Karpas-422 (cell line): ENCODE measurements around the gene MSTO1. TPM values are rescaled to one million over a fixed set of nuclear protein-coding genes. Genes with fewer than 3 reads are reported as not detected.
"Not testable (repeated sequence)": the region's sequence is repeated elsewhere in the genome, so short reads cannot be mapped to it uniquely, and the experiment has no call there.

Experiments
- DNase-seq: peaks from one replicate; pipeline ENCODE4 v3.0.0-alpha.2; 2015
- H2AFZ ChIP-seq: fragments of 200-600 bp; sonication (generic); 2 replicates; pipeline ENCODE4 v1.6.1; 2014; ENCODE audit warnings: antibody characterized with exemption, low read length, mixed read lengths
- H3K27ac ChIP-seq: fragments of 200-600 bp; sonication (generic); 2 replicates; pipeline ENCODE4 v1.5.1; 2014; ENCODE audit warnings: mild to moderate bottlenecking, low read length, moderate library complexity
- H3K27me3 ChIP-seq: fragments of 200-600 bp; sonication (generic); 2 replicates; pipeline ENCODE4 v1.6.1; 2014; ENCODE audit warnings: low read length, mixed read lengths
- H3K36me3 ChIP-seq: fragments of 200-600 bp; sonication (generic); 2 replicates; pipeline ENCODE4 v1.6.1; 2014; ENCODE audit warnings: low read length, mixed read lengths; ENCODE audit not compliant: insufficient read depth
- H3K4me1 ChIP-seq: fragments of 200-600 bp; sonication (generic); 2 replicates; pipeline ENCODE4 v1.6.1; 2014; ENCODE audit warnings: mild to moderate bottlenecking, low read length, mixed read lengths
- H3K4me2 ChIP-seq: fragments of 200-600 bp; sonication (generic); 2 replicates; pipeline ENCODE4 v1.6.1; 2014; ENCODE audit warnings: low read length, low read depth, mild to moderate bottlenecking; ENCODE audit not compliant: poor library complexity, severe bottlenecking
- H3K4me3 ChIP-seq: fragments of 200-600 bp; sonication (generic); 2 replicates; pipeline ENCODE4 v1.5.1; 2014; ENCODE audit warnings: mild to moderate bottlenecking, antibody characterized with exemption, low read length, mixed read lengths
- H3K79me2 ChIP-seq: fragments of 200-600 bp; sonication (generic); 2 replicates; pipeline ENCODE4 v1.6.1; 2014; ENCODE audit warnings: mild to moderate bottlenecking, low read length, mixed read lengths
- H3K9ac ChIP-seq: fragments of 200-600 bp; sonication (generic); 2 replicates; pipeline ENCODE4 v1.6.0; 2014; ENCODE audit warnings: low read length
- H3K9me2 ChIP-seq: fragments of 200-600 bp; sonication (generic), shearing (Covaris generic); replicated peaks from 2 replicates; pipeline ENCODE4 v1.6.0; 2014; ENCODE audit warnings: mild to moderate bottlenecking, low read length, moderate library complexity; ENCODE audit not compliant: insufficient read depth
- H3K9me3 ChIP-seq: fragments of 300-700, 200-600 bp; sonication (generic); 2 replicates; pipeline ENCODE4 v1.6.1; 2014; ENCODE audit warnings: low read length, mixed read lengths
- H4K20me1 ChIP-seq: fragments of 200-600 bp; sonication (generic); 2 replicates; pipeline ENCODE4 v1.6.1; 2014; ENCODE audit warnings: mild to moderate bottlenecking, antibody characterized with exemption, low read length, low read depth; ENCODE audit not compliant: insufficient read depth
- total RNA-seq: library from RNA; depleted of rRNA; stranded (reverse); fragments of >200 nt; shearing (Covaris generic); gene quantifications from 2 replicates; pipeline ENCODE4 v1.2.3, GENCODE V29; 2014; ENCODE audit warnings: low replicate concordance

The MSTO1 gene
- total RNA-seq, 1 experiment from 2014 or later: 55.2 TPM

DNA sequence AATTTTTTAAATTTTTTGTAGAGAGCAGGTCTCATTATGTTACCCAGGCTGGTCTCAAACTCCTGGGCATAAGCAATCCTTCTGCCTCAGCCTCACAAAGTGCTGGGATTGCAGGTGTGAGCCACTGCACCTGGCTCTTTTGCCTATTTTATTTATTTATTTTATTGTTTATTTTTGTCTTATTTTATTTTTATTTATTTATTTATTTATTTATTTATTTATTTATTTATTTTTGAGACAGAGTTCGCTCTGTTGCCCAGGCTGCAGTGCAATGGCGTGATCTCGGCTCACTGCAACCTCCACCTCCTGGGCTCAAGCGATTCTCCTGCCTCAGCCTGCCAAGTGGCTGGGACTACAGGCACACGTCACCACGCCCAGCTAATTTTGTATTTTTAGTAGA, 34.4 kb upstream of the MSTO1 start:
- peaks cover 11% of the 10 kb centered on the region for H3K4me1 ChIP-seq
- not testable (repeated sequence) for H3K9ac ChIP-seq, H3K4me3 ChIP-seq, H3K36me3 ChIP-seq, H3K27me3 ChIP-seq, H3K9me2 ChIP-seq, H3K9me3 ChIP-seq, H2AFZ ChIP-seq, H4K20me1 ChIP-seq, DNase-seq
- H3K79me2 ChIP-seq: peaks cover 62% of the 10 kb centered on the region
- H3K4me2 ChIP-seq: peak overlapping the region; percentile 14
- H3K27ac ChIP-seq: peak overlapping the region; percentile 45; the same call in 1 of the 2 replicates

DNA sequence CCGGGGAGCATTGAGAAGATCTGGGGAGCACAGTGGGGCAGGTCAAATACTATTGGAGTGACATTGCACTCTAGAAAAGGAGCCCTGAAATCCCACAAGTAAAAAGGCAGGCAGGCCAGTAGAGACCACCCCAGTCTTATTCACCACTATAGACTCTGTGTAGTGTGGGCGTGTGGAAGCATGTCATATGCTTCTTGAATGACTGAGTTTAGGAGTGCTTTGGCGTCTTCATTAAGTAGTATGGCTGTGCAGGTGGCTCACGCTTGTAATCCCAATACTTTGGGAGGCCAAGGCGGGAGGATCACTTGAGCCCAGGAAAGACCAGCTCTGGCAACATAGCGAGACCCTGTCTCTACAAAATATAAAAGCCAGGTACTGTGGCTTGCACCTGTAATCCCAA, 26.2 kb upstream of the MSTO1 start:
- H3K4me1 ChIP-seq, H3K36me3 ChIP-seq, H3K4me2 ChIP-seq, H3K4me3 ChIP-seq, H3K27me3 ChIP-seq, H3K27ac ChIP-seq, H3K9me2 ChIP-seq, DNase-seq, H2AFZ ChIP-seq, H4K20me1 ChIP-seq, H3K9ac ChIP-seq, H3K9me3 ChIP-seq: not testable (repeated sequence)
- H3K79me2 ChIP-seq: peaks cover 37% of the 10 kb centered on the region

DNA sequence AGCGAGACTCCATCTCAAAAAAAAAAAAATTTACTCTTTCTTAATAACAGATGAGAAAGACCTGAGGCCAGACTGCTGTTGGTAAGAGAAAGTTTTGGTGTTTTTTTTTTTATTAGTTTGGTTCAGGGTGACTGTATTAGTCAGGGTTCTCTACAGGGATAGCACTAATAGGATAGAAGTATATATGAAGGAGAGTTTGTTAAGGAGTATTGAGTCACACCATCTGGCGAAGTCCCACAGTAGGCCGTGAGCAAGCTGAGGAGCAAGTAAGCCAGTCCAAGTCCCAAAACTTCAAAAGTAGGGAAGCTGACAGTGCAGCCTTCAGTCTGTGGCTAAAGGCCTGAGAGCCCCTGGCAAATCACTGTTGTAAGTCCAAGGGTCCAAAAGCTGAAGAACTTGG, 20.7 kb upstream of the MSTO1 start:
- DNase-seq, H3K4me3 ChIP-seq, H3K36me3 ChIP-seq, H3K27ac ChIP-seq, H4K20me1 ChIP-seq, H3K9me2 ChIP-seq, H3K9me3 ChIP-seq, H3K9ac ChIP-seq, H3K4me2 ChIP-seq, H3K27me3 ChIP-seq, H2AFZ ChIP-seq: not testable (repeated sequence)
- peaks cover 12% of the 10 kb centered on the region for H3K4me1 ChIP-seq
- peaks cover 15% of the 10 kb centered on the region for H3K79me2 ChIP-seq

DNA sequence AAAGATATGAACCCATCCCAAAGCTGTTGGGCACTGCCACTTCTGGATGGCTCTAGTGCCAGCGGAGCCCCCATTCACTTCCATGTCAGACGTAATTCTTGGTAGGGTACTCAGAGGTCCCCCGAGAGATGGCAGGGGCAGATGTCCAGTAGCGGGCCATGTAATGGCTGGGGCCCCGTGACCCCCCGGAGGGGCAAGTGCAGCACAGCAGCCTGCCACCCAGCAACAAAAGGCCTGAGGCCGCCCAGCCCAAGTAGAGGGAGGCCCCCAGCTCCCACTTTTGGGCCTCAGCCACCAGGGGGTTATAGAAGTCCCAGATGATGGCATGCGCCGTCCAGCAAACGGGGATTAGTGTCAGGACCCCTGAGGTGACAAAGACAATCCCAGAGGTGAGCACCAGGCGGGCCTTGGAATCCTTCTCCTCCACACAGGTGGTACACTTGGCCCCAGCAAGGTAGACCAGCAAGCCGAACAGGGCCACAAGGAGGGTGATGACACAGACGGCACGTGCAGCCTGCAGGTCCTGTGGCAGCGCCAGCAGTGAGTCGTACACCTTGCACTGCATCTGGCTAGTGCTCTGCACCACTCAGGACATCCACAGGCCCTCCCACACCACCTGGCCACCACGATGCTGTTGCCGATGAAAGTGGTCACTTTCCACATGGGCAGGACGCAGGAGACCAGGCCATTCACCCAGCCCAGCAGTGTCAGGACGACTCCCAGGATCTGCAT, 19.3 kb upstream of the MSTO1 start:
- DNase-seq, H3K9ac ChIP-seq, H3K27me3 ChIP-seq, H3K36me3 ChIP-seq, H3K4me1 ChIP-seq, H2AFZ ChIP-seq, H3K27ac ChIP-seq, H3K4me2 ChIP-seq, H3K9me3 ChIP-seq, H3K79me2 ChIP-seq, H3K9me2 ChIP-seq, H4K20me1 ChIP-seq, H3K4me3 ChIP-seq: not testable (repeated sequence)

DNA sequence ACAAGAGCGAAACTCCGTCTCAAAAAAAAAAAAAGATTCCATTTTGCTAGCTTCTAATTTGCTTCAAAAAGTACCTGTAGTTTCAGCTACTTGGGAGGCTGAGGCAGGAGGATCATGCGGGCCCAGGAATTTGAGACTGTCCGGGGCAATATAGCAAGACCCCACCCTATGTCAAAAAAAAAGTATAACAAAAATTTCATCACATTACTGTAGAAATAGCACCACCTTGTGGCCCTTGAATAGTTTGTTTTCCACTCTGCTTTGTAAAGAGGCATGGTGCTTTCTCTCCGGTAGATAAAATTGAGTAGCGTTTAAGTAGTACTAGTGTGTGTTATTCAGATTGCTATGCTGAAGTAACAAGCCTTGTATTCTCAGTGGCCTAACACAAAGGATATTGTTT, 18.2 kb upstream of the MSTO1 start:
- Histone ChIP-seq H3K27ac (no peak overlapping the region), H3K4me2 (no peak overlapping the region), H4K20me1 (no peaks in the 10 kb centered on the region), H3K9ac (no peak overlapping the region), H3K9me3 (no peaks in the 10 kb centered on the region), H3K9me2 (no peaks in the 10 kb centered on the region), H3K4me1 (peaks cover 3% of the 10 kb centered on the region; the same call in 1 of the 2 replicates), H3K36me3 (no peaks in the 10 kb centered on the region), H3K27me3 (no peaks in the 10 kb centered on the region), H3K79me2 (0 out of 2 replicates have a peak, but pooled peaks cover 3% of the 10 kb centered on the region), H2AFZ (no peak overlapping the region; the same call in 1 of the 2 replicates), H3K4me3 (no peak overlapping the region)
- DNase-seq: peak; percentile 91

DNA sequence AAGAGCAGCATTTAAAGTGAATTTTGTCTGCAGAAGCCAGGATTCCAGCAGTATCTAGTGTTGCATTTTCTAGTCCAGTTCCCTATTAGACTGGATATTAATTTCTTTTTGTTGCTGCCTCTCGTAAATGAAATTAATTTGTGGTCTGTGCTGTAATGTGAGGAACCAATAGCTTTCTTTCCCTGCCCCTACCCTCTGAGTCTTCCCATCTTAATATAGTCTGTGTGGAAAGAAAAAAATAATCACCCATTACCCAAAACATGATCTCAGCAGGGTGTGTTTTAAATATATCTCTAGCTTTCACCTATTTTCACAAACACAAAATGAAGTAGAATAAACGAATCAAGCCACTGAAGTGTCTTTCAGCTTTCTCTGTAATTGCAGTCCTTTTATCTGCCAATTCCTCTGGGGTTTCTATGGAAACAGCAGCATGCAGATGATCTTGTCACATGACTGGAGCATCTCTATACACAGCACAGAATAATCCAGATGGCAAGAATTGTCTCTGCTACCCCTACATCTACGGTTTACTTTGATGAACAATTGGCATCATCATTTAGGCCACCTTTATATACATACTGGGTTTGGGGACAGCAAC, 14.0 kb upstream of the MSTO1 start:
- not testable (repeated sequence) for H3K27ac ChIP-seq, H3K4me2 ChIP-seq, H3K9me3 ChIP-seq, H3K9me2 ChIP-seq, H3K36me3 ChIP-seq, H3K4me3 ChIP-seq, H3K79me2 ChIP-seq, H3K9ac ChIP-seq, DNase-seq, H2AFZ ChIP-seq, H4K20me1 ChIP-seq, H3K27me3 ChIP-seq, H3K4me1 ChIP-seq

DNA sequence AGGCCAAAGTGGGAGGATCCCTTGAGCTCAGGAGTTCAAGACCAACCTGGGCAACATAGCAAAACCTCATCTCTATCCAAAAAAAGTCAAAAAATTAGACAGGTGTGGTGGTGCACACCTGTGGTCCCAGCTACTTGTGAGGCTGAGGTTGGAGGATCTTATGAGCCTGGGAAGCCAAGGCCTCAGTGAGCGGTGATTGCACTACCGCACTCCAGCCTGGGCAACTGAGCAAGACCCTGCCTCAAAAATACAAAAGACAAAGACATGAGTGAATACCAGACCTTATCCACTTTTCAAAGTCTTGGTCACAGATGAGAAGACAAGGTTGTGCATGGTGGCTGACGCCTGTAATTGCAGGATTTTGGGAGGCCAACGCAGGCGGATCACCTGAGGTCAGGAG, 13.2 kb upstream of the MSTO1 start:
- peaks cover 8% of the 10 kb centered on the region for H3K4me1 ChIP-seq
- no peaks in the 10 kb centered on the region for H3K27me3 ChIP-seq
- H3K27ac ChIP-seq: no peak overlapping the region
- H2AFZ ChIP-seq: no peak overlapping the region
- H3K9ac ChIP-seq: no peak overlapping the region
- no peak overlapping the region for H3K4me3 ChIP-seq
- no peak overlapping the region for H3K4me2 ChIP-seq
- DNase-seq: no peak
- no peaks in the 10 kb centered on the region for H3K36me3 ChIP-seq
- no peaks in the 10 kb centered on the region for H3K9me3 ChIP-seq
- H3K9me2 ChIP-seq: no peaks in the 10 kb centered on the region
- no peaks in the 10 kb centered on the region for H4K20me1 ChIP-seq
- no peaks in the 10 kb centered on the region for H3K79me2 ChIP-seq

DNA sequence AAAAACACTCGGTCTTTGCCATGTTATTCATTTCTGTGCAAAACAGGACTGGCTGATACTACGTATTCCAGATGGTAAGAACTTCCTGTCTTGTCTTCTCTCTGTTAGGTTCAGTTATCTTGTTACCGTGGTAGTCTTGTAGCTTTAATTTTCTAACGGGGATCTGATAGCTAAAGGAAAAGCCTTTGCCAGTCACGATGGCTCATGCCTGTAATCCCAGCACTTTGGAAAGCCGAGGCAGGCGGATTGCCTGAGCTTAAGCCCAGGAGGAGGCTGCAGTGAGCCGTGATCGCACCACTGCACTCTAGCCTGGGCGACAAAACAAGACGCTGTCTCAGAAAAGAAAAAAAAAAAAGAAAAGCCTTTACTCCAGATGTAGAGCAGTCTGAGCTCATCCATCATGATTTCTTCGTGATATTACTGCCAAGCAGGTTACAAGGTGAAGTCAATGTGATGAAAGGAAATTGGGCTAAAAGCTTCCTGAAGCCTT, 11.1 kb upstream of the MSTO1 start:
- Histone ChIP-seq H3K27ac (no peak overlapping the region), H3K9me3 (no peaks in the 10 kb centered on the region), H3K27me3 (no peaks in the 10 kb centered on the region), H3K9ac (no peak overlapping the region), H3K79me2 (no peaks in the 10 kb centered on the region), H3K4me1 (peaks cover 5% of the 10 kb centered on the region), H3K9me2 (no peaks in the 10 kb centered on the region), H3K36me3 (no peaks in the 10 kb centered on the region), H2AFZ (peak overlapping the region; percentile 62; the same call in 1 of the 2 replicates), H4K20me1 (no peaks in the 10 kb centered on the region), H3K4me3 (no peak overlapping the region), H3K4me2 (no peak overlapping the region)
- DNase-seq: no peak
